ENCODE data around the gene MADCAM1.

MADCAM1 gene

DNA sequence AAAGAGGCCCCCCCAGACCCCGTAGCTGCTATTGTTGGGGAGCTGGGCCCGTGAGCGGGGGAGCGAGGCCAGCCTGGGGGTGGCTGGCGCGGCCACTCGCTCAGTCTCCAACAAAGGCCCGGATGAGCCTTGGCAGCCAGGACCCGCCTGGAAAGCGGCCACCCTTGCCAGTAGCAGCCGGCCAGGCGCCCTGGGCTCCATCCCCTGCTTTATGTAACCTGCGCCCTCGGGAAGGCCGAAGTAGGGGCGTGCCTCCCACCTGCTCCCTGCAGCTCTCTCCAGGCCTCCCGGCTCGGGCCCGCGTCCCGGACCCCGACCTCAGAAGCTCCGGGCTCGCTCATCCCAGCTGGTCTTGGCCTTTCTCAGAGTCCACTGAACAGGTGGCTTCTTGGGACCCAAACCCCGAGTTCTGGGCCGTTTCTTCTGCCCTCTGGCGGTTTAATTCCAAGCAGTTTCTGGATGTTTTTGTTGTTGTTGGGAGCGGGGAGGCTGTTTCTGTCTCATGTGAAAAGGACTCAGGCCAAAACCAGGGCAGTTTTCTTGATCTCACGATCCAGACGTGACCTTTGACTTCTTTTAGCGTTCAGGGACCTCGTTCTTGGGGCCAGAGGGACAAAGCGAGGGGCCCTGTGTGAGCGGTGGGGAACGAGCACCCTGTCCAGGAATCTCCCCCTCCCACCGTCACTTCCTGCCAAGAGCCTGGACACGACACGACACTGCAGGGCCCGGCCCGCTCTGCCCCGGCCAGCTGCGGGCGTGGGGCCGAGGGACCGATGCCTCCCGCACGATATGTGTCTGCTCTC lies 36.5 kb downstream of the MADCAM1 start:
- DNase-seq = no peak

DNA sequence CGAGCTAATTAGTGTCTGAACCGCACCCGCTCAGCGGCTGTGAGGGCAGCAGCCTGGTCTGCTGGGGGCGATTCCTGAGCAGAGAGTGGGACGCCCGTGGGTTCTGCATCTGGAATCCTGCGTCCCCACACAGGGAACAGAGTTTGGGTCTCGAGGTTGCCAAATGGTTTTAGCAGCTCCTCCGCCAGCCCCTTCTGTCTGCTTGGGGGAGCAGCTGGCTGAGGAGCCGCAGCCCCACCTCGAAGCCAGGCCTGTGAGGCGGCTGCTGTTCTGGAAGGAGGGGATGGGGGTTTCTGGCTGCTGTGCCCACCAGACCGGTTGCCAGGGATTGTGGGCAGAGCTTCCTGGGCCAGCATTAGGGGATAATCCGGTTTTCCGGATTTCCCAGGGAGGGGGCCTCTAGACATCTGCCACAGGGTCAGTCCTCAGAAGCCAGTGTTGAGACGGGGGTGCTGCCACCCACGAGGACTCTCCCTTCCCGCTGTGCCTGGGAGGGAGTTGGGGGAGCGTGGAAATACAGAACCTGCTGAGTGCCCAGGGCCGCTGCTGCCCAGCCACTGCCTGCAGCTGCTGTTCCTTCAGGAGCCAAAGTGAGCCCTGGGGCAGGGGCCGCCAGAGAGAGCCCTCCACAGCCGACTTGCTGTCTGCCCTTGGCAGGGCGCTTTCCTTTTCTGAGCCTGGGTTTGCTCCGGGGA lies 37.2 kb downstream of the MADCAM1 start:
- DNase-seq = no peak

- no peak for DNase-seq
Measured at GRCh38 chr19:534088-534487, 37.8 kb downstream of the MADCAM1 start.

GRCh38 chr19:535017-535835 lies 38.9 kb downstream of the MADCAM1 start:
- DNase-seq = no peak

GRCh38 chr19:536031-536880 lies 40.0 kb downstream of the MADCAM1 start:
- DNase-seq = no peak

- DNase-seq = no peak
Measured at GRCh38 chr19:536881-537404, 40.7 kb downstream of the MADCAM1 start.

DNA sequence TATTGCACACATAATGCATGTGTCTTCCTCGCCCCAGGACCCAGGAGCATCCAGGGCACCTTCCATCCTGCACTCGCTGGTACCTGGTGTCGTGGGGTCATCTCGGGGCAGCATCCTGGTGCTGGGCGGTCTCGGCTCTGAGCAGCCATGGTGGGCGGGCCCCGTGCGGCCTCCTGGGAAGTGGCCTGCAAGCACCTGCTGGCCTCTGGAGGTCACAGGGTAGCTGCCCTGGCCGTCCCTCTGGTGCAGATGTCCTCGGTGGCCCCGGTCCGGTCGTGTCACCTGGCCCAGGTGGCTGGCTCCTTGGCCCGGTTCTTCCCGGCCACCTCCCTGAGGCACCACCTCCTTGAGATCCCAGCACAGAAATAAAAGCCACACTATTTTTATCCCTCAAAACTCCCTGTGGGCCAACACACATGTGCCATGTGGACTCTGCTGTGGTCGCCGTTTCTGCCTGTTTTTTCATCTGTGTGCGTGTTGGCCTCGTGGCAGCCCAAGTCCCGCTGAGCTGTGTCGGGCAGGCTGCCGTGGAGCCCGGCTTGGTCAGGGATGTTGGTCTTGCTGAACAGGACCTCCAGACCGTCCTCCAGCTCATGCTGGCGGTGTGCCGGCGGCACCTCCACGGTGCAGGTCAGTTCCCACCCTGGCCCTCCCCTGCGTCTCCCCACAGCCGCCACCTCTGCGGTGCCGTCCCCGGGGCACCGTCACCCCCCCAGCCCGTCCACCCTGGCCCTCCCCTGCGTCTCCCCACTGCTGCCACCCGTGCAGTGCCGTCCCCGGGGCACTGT lies 42.5 kb downstream of the MADCAM1 start:
- no peak for DNase-seq

GRCh38 chr19:539429-540030 lies 43.2 kb downstream of the MADCAM1 start:
- no peak for DNase-seq

- DNase-seq = no peak
Measured at GRCh38 chr19:540867-541637, 44.8 kb downstream of the MADCAM1 start.

DNA sequence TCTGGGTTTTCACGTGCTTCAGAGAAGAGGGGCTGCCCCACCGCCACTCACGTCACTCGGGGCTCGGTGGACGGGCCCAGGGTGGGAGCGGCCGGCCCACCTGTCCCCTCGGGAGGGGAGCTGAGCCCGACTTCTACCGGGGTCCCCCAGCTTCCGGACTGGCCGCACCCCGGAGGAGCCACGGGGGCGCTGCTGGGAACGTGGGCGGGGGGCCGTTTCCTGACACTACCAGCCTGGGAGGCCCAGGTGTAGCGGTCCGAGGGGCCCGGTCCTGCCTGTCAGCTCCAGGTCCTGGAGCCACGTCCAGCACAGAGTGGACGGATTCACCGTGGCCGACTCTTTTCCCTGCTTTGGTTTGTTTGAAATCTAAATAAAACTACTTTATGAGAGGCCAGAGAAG lies 45.4 kb downstream of the MADCAM1 start:
- DNase-seq = no peak

GRCh38 chr19:542173-542866 lies 46.0 kb downstream of the MADCAM1 start:
- DNase-seq = no peak

GRCh38 chr19:543910-544608 lies 47.8 kb downstream of the MADCAM1 start, which contains the start of gene GZMM:
Gene GZMM, plus strand, starts transcription at chr19:544053. Its CDS starts 19 bp downstream, at chr19:544072.
- no peak for DNase-seq

GRCh38 chr19:547117-547516 lies 50.8 kb downstream of the MADCAM1 start:
- no peak for DNase-seq

GRCh38 chr19:547836-548720 lies 51.8 kb downstream of the MADCAM1 start:
- no peak for DNase-seq

DNA sequence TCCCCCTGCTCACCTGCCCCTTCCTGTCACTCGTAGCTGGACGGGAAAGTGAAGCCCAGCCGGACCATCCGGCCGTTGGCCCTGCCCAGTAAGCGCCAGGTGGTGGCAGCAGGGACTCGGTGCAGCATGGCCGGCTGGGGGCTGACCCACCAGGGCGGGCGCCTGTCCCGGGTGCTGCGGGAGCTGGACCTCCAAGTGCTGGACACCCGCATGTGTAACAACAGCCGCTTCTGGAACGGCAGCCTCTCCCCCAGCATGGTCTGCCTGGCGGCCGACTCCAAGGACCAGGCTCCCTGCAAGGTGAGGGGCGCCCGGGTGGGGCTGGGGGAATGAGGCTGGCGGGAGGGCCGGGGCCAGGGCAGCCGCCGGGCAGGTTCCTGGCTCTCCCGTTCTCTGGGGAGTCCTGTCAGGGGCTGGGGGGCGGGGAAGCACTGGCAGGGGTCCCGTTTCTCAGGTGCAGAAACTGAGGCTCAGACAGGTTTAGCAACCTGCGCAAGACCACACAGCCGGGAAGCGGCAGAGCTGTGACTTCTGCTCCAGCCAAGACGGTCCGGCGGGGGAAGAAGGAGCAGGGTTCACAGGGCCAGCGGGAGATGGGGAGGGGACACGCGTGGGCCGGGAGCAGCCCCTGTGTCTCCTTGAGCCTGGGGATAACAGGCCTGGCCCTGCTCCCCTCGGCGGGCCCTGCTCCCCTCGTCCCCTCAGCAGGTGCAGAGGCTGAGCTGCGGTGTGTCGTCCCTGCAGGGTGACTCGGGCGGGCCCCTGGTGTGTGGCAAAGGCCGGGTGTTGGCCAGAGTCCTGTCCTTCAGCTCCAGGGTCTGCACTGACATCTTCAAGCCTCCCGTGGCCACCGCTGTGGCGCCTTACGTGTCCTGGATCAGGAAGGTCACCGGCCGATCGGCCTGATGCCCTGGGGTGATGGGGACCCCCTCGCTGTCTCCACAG lies 52.9 kb downstream of the MADCAM1 start:
- no peak for DNase-seq

GRCh38 chr19:554817-555216 lies 58.5 kb downstream of the MADCAM1 start:
- no peak for DNase-seq

Data from NCI-H2227 treated with DMSO at 0.1 percent for 48 hours (cell line).